ENCODE results near the gene PSMB7.

The PSMB7 gene

DNA sequence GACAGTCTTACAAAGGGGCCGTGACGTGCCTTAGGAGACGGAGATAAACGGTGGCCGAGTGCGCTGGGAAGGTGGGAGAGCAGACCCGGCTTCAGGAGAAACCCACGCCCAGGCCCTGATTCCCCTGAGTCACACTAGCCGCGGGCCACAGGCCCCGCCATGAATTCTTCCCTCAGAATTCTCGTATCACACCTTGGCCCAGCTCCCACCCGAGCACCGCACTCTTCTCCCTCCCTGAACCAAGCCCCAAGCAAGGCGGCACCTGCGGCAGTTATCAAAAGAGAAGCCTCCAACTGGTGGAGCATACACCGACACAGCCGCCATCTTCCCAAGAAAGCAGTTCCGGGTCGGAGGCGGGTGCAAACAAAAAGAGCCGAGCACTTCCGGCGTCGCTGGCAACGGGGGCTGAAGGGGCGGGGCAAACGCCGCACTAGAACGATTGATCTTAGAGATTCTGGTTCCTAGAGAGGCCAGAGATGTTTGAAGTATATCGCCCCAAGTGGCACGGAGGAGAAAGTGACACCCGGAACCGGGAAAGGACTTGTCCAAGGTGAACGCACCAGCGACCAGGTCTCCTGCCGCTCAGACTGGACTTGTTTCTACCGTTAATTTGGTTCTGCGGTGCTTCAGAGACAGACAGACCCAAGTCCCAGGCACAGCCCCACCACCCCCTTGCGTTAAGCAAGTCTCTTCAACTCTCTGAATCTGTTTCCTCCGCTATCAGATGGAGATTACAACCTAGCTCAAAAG is at the start of gene PSMB7:
PSMB7 (minus strand) TSS at position 341 of the 750 bp plus-strand sequence; CDS start at position 324, 17 bp downstream.
- H3K27ac ChIP-seq, result peak within 1 kb of the TSS; percentile 62
- no peak for TF ChIP-seq ZFX (IDR thresholded peaks at IDR 0.05; ENCODE audit: borderline replicate concordance)
- TF ChIP-seq, protein P1, sequence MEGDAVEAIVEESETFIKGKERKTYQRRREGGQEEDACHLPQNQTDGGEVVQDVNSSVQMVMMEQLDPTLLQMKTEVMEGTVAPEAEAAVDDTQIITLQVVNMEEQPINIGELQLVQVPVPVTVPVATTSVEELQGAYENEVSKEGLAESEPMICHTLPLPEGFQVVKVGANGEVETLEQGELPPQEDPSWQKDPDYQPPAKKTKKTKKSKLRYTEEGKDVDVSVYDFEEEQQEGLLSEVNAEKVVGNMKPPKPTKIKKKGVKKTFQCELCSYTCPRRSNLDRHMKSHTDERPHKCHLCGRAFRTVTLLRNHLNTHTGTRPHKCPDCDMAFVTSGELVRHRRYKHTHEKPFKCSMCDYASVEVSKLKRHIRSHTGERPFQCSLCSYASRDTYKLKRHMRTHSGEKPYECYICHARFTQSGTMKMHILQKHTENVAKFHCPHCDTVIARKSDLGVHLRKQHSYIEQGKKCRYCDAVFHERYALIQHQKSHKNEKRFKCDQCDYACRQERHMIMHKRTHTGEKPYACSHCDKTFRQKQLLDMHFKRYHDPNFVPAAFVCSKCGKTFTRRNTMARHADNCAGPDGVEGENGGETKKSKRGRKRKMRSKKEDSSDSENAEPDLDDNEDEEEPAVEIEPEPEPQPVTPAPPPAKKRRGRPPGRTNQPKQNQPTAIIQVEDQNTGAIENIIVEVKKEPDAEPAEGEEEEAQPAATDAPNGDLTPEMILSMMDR (IDR thresholded peaks at IDR 0.05), result peak; percentile 85

DNA sequence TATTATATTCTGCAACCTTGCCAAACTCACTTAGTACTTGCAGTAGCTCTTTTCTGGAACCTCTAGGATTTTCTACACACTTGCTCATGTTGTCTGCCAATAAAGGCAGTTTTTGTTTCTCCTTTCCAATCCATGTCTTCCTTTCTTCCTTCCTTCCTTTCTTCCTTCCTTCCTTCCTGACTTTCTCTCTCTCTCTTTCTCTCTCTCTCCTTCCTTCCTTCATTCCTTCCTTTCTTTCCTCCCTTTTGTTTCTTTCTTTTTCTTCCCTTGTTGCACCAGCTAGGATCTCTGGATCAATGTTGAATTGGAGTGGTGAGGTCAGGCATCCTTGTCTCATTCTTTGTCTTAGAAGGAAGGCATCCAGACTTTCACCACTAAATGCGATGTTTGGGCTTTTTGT is 47.5 kb upstream of the PSMB7 start:
- H3K27ac ChIP-seq, result no peak overlapping the region
- TF ChIP-seq, protein P1 (IDR thresholded peaks at IDR 0.05), result no peak
- TF ChIP-seq ZFX (IDR thresholded peaks at IDR 0.05; ENCODE audit: borderline replicate concordance), result no peak

DNA sequence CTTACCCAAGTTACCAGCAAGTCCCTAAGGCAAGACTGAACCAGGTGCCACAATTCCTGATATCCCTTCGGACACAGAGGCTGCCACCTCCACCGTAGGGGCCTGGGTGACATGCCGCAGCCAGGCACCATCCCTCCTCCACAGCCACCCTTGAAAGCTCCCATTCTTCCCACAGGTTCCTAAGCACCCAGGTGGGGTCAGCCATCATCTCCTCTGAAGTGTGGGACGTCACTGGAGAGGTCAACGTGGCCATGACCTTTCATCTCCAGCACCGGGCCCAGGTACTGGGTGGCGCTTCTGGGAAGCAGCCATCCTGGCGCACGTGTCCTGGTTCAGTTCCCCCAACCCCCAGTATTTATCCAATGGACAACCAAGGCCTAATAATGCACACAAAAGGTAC is 43.2 kb upstream of the PSMB7 start:
- no peak overlapping the region for H3K27ac ChIP-seq
- TF ChIP-seq ZFX (IDR thresholded peaks at IDR 0.05; ENCODE audit: borderline replicate concordance), result no peak
- TF ChIP-seq, protein P1 (IDR thresholded peaks at IDR 0.05), result no peak

DNA sequence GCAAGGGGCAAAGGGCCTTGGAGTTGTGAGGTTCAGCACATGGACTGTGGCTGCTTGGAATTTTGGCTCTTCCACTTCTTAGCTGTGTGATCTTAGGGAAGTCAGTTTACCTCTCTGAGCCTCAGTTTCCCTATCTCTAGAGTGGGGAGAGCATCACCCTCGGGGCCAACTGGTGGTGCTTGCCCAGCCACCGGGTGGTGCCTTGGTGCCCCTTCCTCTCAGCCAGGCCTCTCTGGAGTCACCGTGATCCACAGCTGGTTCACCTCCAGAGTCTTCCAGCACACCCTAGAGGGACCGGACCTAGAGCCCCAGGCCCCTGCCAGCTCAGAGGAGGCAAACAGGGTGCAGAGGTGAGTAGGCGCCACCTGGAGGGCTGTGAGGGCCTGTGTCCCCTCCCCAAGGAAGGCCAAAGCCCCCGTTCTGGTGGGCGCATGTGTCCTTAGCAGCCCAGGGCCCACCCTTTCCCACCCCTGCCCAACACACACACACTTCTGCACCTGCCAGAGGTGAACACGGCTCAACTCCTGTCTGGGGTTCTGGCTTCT is 42.7 kb upstream of the PSMB7 start:
- H3K27ac ChIP-seq, result no peak overlapping the region
- no peak for TF ChIP-seq ZFX (IDR thresholded peaks at IDR 0.05; ENCODE audit: borderline replicate concordance)
- TF ChIP-seq, protein P1 (IDR thresholded peaks at IDR 0.05), result no peak

DNA sequence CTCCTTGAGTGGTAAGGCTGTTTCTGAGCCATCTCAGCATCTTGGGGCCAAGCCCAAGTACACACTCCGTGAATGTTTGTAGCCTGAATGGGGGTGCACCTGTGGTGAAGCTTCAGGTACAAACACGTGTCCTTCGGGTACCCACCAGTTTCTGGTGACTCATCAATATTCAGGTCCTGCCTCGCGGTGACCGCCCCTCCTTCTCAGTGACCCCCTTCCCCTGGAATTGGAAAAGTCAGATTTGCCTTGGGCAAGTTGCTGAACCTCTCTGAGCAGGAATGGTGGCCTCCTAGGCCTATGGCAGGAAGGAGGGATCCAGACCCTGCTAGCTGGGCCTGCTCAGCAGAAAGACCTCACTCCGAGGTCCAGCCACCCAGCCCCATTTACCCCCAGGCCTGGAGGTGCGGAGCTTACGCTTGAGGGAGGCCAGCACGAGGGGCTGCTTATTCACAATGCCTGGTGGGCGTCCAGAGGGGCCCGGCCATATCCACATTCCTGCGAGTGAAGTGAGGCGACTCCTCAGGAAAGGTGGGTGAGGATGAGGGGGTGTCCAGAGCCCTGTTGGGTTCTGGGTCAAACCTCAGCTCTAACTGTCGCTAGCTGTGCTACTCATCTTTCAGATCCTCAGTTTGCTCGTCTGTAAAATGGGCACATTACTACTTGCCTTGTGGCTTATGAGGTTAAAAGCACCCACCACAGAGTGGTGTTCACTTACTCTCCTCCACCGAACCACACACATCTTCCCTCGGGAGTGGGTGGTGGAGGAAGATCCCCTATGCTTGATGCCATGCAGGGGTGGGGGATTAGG is 42.0 kb upstream of the PSMB7 start:
- H3K27ac ChIP-seq, result no peak overlapping the region
- no peak for TF ChIP-seq ZFX (IDR thresholded peaks at IDR 0.05; ENCODE audit: borderline replicate concordance)
- TF ChIP-seq, protein P1 (IDR thresholded peaks at IDR 0.05), result no peak

DNA sequence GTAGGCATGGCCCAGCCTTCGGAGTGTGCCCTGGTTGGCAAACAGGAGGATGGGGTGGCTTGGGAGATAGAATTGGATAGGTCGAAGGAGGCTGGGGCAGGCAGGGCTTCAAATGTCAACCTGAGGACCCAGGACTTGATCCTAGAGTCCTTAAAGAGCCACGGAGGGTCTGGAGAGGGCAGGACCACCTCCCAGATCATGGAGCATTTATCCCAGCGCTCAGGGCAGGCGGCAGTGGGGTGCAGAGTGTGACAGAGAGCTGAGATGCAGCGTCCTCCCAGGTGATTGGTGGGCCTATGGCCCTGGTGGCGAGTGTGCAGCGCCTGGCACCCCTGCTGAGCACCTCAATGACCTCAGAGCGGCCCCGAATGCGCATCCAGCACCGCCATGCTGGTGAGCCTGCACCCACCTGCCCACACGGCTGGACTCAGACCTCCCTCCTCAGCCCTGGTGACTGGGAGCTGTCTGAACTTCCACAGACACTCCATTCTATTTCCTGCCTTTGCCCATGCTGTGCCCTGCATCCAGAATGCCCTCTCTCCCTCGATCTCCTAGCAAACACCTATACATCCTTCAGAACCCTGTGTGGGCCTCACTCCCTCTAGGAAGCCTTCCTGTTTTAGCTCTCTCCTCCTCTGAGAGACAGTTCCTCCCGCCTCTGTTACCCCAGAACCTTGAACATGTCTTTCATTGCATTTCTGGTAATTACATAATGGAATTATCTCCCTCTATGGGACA is 41.3 kb upstream of the PSMB7 start:
- no peak for TF ChIP-seq ZFX (IDR thresholded peaks at IDR 0.05; ENCODE audit: borderline replicate concordance)
- TF ChIP-seq, protein P1 (IDR thresholded peaks at IDR 0.05), result no peak
- H3K27ac ChIP-seq, result no peak overlapping the region
